K562 (cell line): ENCODE measurements around the gene REEP3. TPM values are rescaled to one million over a fixed set of nuclear protein-coding genes. Genes with fewer than 3 reads are reported as not detected.

Experiments
- ATAC-seq: fragments of 200-7000 bp; cut with Tn5 transposase; 3 replicates; pipeline ENCODE4 v1.9.1; 2020; ENCODE audit warnings: moderate library complexity
- BruUV-seq: library from RNA; stranded (reverse); fragments of 400-500 nt; replicated peaks from 2 replicates; lab custom pipeline; 2021; lab: Mats Ljungman, UMichigan
- CTCF ChIA-PET: fragments of 300-600 bp; formaldehyde crosslinking; extraction: SDS; loops from one replicate; lab custom pipeline; 2021; ENCODE audit warnings: low intra/inter-chr PET ratio; lab: Yijun Ruan, JAX
- POLR2A ChIA-PET: fragments of 300-600, 350-650 bp; sonication (Branson Sonifier 250); formaldehyde crosslinking; extraction: SDS; loops from one replicate; lab custom pipeline; 2021; ENCODE audit warnings: antibody characterized with exemption, inconsistent platforms; lab: Yijun Ruan, JAX
- DNase-seq, 4 experiments: peaks; one replicate each; pipeline versions ENCODE4 v3.0.0 to v3.0.0-alpha.2; 2011 to 2018; ENCODE audit warnings: low spot score in 3 of 4, mixed read lengths in 3 of 4; ENCODE audit errors: extremely low read depth in 1 of 4
- FAIRE-seq: peaks from 2 replicates; lab custom pipeline; 2011; peaks lifted over from hg19 to GRCh38; lab: Jason Lieb, UNC
- H2AFZ ChIP-seq: 2 replicates; pipeline ENCODE4 v1.6.0; 2011; ENCODE audit warnings: low read depth, low read length, control low read depth, inconsistent platforms
- H3K27ac ChIP-seq: fragments of 200-600 bp; 3 replicates; pipeline ENCODE4 v1.8.0; 2011; ENCODE audit warnings: low read depth, mild to moderate bottlenecking, control low read depth, inconsistent platforms, low read length, moderate library complexity, mixed read lengths; ENCODE audit errors: extremely low read depth
- H3K27me3 ChIP-seq, 2 experiments: fragments of 300-600 bp in 1 of 2; 2 replicates in 1 of 2; 3 replicates in 1 of 2; pipeline versions ENCODE4 v1.6.0 to v1.8.0; 2011; ENCODE audit warnings: inconsistent platforms in 2 of 2, low read length in 2 of 2, mild to moderate bottlenecking in 1 of 2, mixed read lengths in 1 of 2, moderate library complexity in 1 of 2; ENCODE audit not compliant: control insufficient read depth in 2 of 2, insufficient read depth in 2 of 2
- H3K36me3 ChIP-seq: fragments of 300-600 bp; 3 replicates; pipeline ENCODE4 v1.8.0; 2011; ENCODE audit warnings: mild to moderate bottlenecking, low read length, inconsistent platforms; ENCODE audit not compliant: control insufficient read depth, insufficient read depth
- H3K4me1 ChIP-seq, 2 experiments: fragments of 200-600 bp in 1 of 2; replicated peaks in 1 of 2; 2 replicates in 1 of 2; 3 replicates in 1 of 2; pipeline versions ENCODE4 v1.5.1 to v1.8.0; 2011; ENCODE audit warnings: inconsistent platforms in 2 of 2, low read length in 2 of 2, mild to moderate bottlenecking in 1 of 2, mixed read lengths in 1 of 2, moderate library complexity in 1 of 2; ENCODE audit not compliant: control insufficient read depth in 2 of 2, insufficient read depth in 2 of 2
- H3K4me2 ChIP-seq: 2 replicates; pipeline ENCODE4 v1.6.1; 2011; ENCODE audit warnings: low read length, control low read depth, inconsistent platforms, mixed read lengths; ENCODE audit not compliant: insufficient read depth
- H3K4me3 ChIP-seq: fragments of 200-600 bp; sonication (generic), shearing (Covaris generic); 2 replicates; pipeline ENCODE4 v1.5.1; 2016; ENCODE audit warnings: control low read depth, inconsistent platforms
- H3K79me2 ChIP-seq: fragments of 200-600 bp; 3 replicates; pipeline ENCODE4 v1.8.0; 2011; ENCODE audit warnings: low read length, inconsistent platforms; ENCODE audit not compliant: control insufficient read depth, insufficient read depth
- H3K9ac ChIP-seq, 2 experiments: 2 replicates each; pipeline versions ENCODE4 v1.6.0 to v1.6.1; 2011; ENCODE audit warnings: low read depth in 2 of 2, low read length in 2 of 2, control low read depth in 1 of 2, inconsistent platforms in 1 of 2, mild to moderate bottlenecking in 1 of 2, mixed read lengths in 1 of 2; ENCODE audit not compliant: insufficient read depth in 1 of 2
- H3K9me1 ChIP-seq: one replicate; pipeline ENCODE4 v1.6.0; 2011; ENCODE audit warnings: inconsistent platforms, mild to moderate bottlenecking, low read length, moderate library complexity; ENCODE audit not compliant: control insufficient read depth, insufficient read depth
- H3K9me3 ChIP-seq: replicated peaks from 2 replicates; pipeline ENCODE4 v1.5.1; 2011; ENCODE audit warnings: low read depth, low read length, inconsistent platforms; ENCODE audit not compliant: control insufficient read depth, insufficient read depth
- H4K20me1 ChIP-seq: replicated peaks from 2 replicates; pipeline ENCODE4 v1.6.1; 2011; ENCODE audit warnings: low read length, inconsistent platforms, mixed read lengths; ENCODE audit not compliant: control insufficient read depth, insufficient read depth
- BRD9 ChIP-seq: fragments of 450-650 bp; IDR thresholded peaks from 2 replicates; pipeline ENCODE4 v1.6.1; 2018; ENCODE audit warnings: low read depth; ENCODE audit not compliant: partially characterized antibody
- E2F6 ChIP-seq, 2 experiments: IDR thresholded peaks; 2 replicates each; pipeline ENCODE4 v1.6.1; 2011; ENCODE audit warnings: borderline replicate concordance in 1 of 2, control low read depth in 1 of 2, low read depth in 1 of 2, low read length in 1 of 2, mild to moderate bottlenecking in 1 of 2, mixed read lengths in 1 of 2, moderate library complexity in 1 of 2; ENCODE audit not compliant: insufficient read depth in 1 of 2, insufficient read length in 1 of 2, poor library complexity in 1 of 2, severe bottlenecking in 1 of 2; ENCODE audit errors: extremely low read depth in 1 of 2
- HINFP ChIP-seq: fragments of 450-650 bp; conservative IDR thresholded peaks from 2 replicates; pipeline ENCODE4 v1.6.1; 2016; ENCODE audit warnings: missing genetic modification characterization, low read depth, mild to moderate bottlenecking, control low read depth, missing compliant biosample characterization
- KAT8 ChIP-seq: fragments of 450-650 bp; IDR thresholded peaks from 2 replicates; pipeline ENCODE4 v1.6.1; 2016; ENCODE audit warnings: low read depth, mild to moderate bottlenecking
- TCF15 ChIP-seq: fragments of 250-450 bp; sonication (Bioruptor Pico); IDR thresholded peaks from 2 replicates; pipeline ENCODE4 v1.8.0; 2022; ENCODE audit warnings: moderate library complexity, mild to moderate bottlenecking, inconsistent platforms
- TFAM ChIP-seq: fragments of 250-450 bp; sonication (Bioruptor Pico); conservative IDR thresholded peaks from 2 replicates; pipeline ENCODE4 v1.5.0; 2021; ENCODE audit warnings: mild to moderate bottlenecking, moderate library complexity
- TRIM24 ChIP-seq, 2 experiments: fragments of 450-650 bp; IDR thresholded peaks; 2 replicates each; pipeline ENCODE4 v1.6.1; 2016
- ZC3H11A ChIP-seq: IDR thresholded peaks from 2 replicates; pipeline ENCODE4 v1.6.1; 2012; ENCODE audit warnings: low read depth, low read length, improper control_type of control experiment
- ZKSCAN1 ChIP-seq: fragments of 150-350 bp; IDR thresholded peaks from 2 replicates; pipeline ENCODE4 v1.6.1; 2016; ENCODE audit warnings: low read depth, low read length
- ZNF174 ChIP-seq: fragments of 250-450 bp; sonication (Bioruptor Pico); IDR thresholded peaks from 2 replicates; pipeline ENCODE4 v1.4.0; 2020; ENCODE audit warnings: mild to moderate bottlenecking
- ZNF584 ChIP-seq: fragments of 200-800 bp; sonication (Bioruptor generic); IDR thresholded peaks from 2 replicates; pipeline ENCODE4 v1.6.1; 2016; ENCODE audit warnings: low read depth, mild to moderate bottlenecking, missing genetic modification characterization, missing compliant biosample characterization
- WGBS: fragments of 100-300 bp; shearing (Covaris generic); methylation state at CpG from one replicate; pipeline ENCODE4 v1.1.6; 2016; ENCODE audit warnings: low coverage, mixed read lengths; ENCODE audit not compliant: insufficient coverage; ENCODE audit errors: missing lambda C conversion rate; 5-methylcytosine and 5-hydroxymethylcytosine counted together
- in situ Hi-C: fragments of 300-500 bp; cut with MboI; formaldehyde crosslinking; loops from 4 replicates; pipeline ENCODE4 v1.15.0; 2018; ENCODE audit warnings: inconsistent platforms, mixed read lengths
- intact Hi-C: fragments of 100-400 bp; cut with micrococcal nuclease; formaldehyde crosslinking; loops from 2 replicates; pipeline ENCODE4 v1.14.2; 2022
- polyA plus RNA-seq, 8 experiments: library from polyadenylated mRNA; depleted of rRNA in 4 of 8; stranded (reverse) in 5 of 8; unstranded in 3 of 8; fragments of >200 nt; fragmentation: Nextera tagmentation in 2 of 8; fragmentation: Illumina TruSeq in 1 of 8; extraction: Ambion mirVana in 2 of 8; extraction: Trizol in 1 of 8; gene quantifications; 2 replicates each; pipeline versions ENCODE4 v1.2.1 to v1.2.3, GENCODE V29; 2011 to 2014; ENCODE audit warnings: inconsistent platforms in 1 of 8, missing spikeins in 1 of 8
- total RNA-seq, 7 experiments: library from RNA; depleted of rRNA in 6 of 7; stranded (reverse); fragments of >200 nt in 6 of 7; fragmentation: Illumina TruSeq in 2 of 7; extraction: Trizol in 2 of 7; gene quantifications; 2 replicates each; pipeline versions ENCODE4 v1.2.1 to v1.2.3, GENCODE V29; 2011 to 2021; ENCODE audit warnings: low replicate concordance in 1 of 7

REEP3 gene
- total and polyA plus RNA-seq, 9 of the 15 experiments (the other 6 are each of a cell fraction or from before 2014, with no cell fraction given), result 3.4 to 13.4 (median 9.2) TPM

GRCh38 chr10:63634488-63635065, 113.4 kb downstream of the REEP3 start:
- H3K27ac ChIP-seq, result no peak overlapping the region
- H4K20me1 ChIP-seq, result no peaks in the 10 kb centered on the region
- H3K4me1 ChIP-seq, result peaks cover 5 to 14% of the 10 kb centered on the region in 2 experiments; a peak in 4 of 5 replicates
- DNase-seq (no peak), FAIRE-seq (no peak), ATAC-seq (no peak)
- CTCF ChIA-PET, result interaction anchor here (0.6 to 1.3 kb wide), 3 partner anchors 85 to 468 kb away, joined by 3 read pairs; no protein-coding TSS in a partner anchor
- H3K79me2 ChIP-seq, result no peaks in the 10 kb centered on the region
- BruUV-seq, result no TSS peak
- no peaks in the 10 kb centered on the region for H3K9me1 ChIP-seq
- TF ChIP-seq TRIM24 (IDR thresholded peaks at IDR 0.05) (0 out of 4 replicates have a peak, but pooled peaks of 1 of the 2 experiments have one; percentile 18), TFAM (CRISPR knock-in tag) (no peak), ZC3H11A (no peak), KAT8 (no peak)
- WGBS, result 44% methylated on average over 6 of the region's 6 CpGs
- H3K27me3 ChIP-seq, result no peaks in the 10 kb centered on the region
- H3K36me3 ChIP-seq, result no peaks in the 10 kb centered on the region
- H3K9ac ChIP-seq, result no peak overlapping the region
- in situ Hi-C loops (loop anchor here (5.0 to 25.0 kb wide), 2 partner anchors 88 to 422 kb away; no protein-coding TSS in a partner anchor), intact Hi-C loops (no loop called here)
- H3K4me3 ChIP-seq, result no peak overlapping the region
- H3K4me2 ChIP-seq, result no peak overlapping the region
- POLR2A ChIA-PET, result interaction anchor here (0.6 kb wide), 1 partner anchor 130 kb away, joined by 3 read pairs; no protein-coding TSS in a partner anchor
- no peaks in the 10 kb centered on the region for H3K9me3 ChIP-seq
- peak overlapping the region; percentile 18 for H2AFZ ChIP-seq

- no peak for DNase-seq
- Histone ChIP-seq H3K4me1 (no peaks in the 10 kb centered on the region), H3K4me2 (no peak overlapping the region), H3K27me3 (0 out of 5 replicates have a peak, but pooled peaks cover 0 to 2% of the 10 kb centered on the region in 2 experiments), H3K79me2 (no peaks in the 10 kb centered on the region), H3K4me3 (no peak overlapping the region), H3K9me1 (no peaks in the 10 kb centered on the region), H3K36me3 (no peaks in the 10 kb centered on the region), H3K27ac (no peak overlapping the region), H3K9ac (no peak overlapping the region), H4K20me1 (no peaks in the 10 kb centered on the region), H3K9me3 (no peaks in the 10 kb centered on the region), H2AFZ (peak overlapping the region; percentile 62)
- no peak for TF ChIP-seq ZNF174
- TF ChIP-seq ZNF584 (CRISPR knock-in tag), result no peak
- TF ChIP-seq ZKSCAN1, result no peak
- no peak for TF ChIP-seq HINFP (tag)
- no peak for TF ChIP-seq TCF15 (CRISPR knock-in tag)
- no peak for TF ChIP-seq E2F6 (IDR thresholded peaks at IDR 0.05; ENCODE audit: borderline replicate concordance in 1 of 2, extremely low read depth in 1 of 2, insufficient read depth in 1 of 2, insufficient read length in 1 of 2, low read depth in 1 of 2, low read length in 1 of 2, poor library complexity in 1 of 2, severe bottlenecking in 1 of 2)
- no peak for TF ChIP-seq BRD9
- in situ Hi-C loops (loop anchor here (25.0 kb wide), 1 partner anchor 425 kb away; no protein-coding TSS in a partner anchor), intact Hi-C loops (no loop called here)
- BruUV-seq, result no TSS peak
- ChIA-PET POLR2A (interaction anchor here (0.6 kb wide), 1 partner anchor 98 kb away, joined by 3 read pairs; no protein-coding TSS in a partner anchor), CTCF (no interaction called here)
- 12% methylated on average over 3 of the region's 3 CpGs for WGBS
- no peak for ATAC-seq
- no peak for FAIRE-seq
Observed at GRCh38 chr10:63636812-63637211, 115.6 kb downstream of the REEP3 start.
